Measurements from ENCODE around the gene ERVK3-1. TPM values are rescaled to one million over a fixed set of nuclear protein-coding genes. Genes with fewer than 3 reads are reported as not detected.

Gene ERVK3-1
- total and polyA plus RNA-seq, 2 experiments from 2014 or later = 62.8 to 92.4 TPM

DNA sequence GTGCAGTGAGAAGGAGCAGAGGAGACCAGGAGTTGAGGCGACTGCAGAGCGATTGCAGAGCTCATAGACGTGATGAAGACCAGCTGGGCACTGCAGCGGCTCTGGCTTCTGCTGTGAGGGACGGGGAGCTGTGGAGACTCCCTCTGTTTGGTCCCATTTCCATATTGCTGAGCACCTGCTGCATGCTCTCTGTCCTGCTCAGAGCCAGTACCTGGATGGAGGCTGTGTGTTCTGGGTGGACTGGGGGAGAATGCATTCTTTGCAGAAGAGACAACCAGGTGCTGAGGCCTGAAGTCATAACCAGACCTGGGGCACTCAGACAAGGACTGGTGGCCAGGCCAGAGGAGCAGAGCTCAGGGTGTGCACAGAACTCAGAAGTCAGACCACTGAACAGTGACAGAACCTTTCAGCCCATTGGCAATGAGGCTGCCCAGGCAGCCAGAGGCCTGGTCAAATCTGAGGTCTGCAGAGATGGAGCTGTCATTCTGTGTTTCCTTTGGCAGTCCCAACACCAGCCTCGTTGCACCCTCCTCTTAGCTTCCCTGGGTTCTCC is 49.4 kb downstream of the ERVK3-1 start:
- Histone ChIP-seq H3K4me1 (ENCODE audit: low read depth) (no peaks in the 10 kb centered on the region), H3K9me3 (ENCODE audit: low read depth) (no peaks in the 10 kb centered on the region), H3K27me3 (no peaks in the 10 kb centered on the region), H3K4me3 (no peak overlapping the region), H3K27ac (no peak overlapping the region), H3K36me3 (no peaks in the 10 kb centered on the region)
- TF ChIP-seq CTCF (IDR thresholded peaks at IDR 0.05; ENCODE audit: low read depth, low read length) = no peak
- DNase-seq (ENCODE audit: low read depth in 1 of 2, low spot score in 1 of 2) = no peak

DNA sequence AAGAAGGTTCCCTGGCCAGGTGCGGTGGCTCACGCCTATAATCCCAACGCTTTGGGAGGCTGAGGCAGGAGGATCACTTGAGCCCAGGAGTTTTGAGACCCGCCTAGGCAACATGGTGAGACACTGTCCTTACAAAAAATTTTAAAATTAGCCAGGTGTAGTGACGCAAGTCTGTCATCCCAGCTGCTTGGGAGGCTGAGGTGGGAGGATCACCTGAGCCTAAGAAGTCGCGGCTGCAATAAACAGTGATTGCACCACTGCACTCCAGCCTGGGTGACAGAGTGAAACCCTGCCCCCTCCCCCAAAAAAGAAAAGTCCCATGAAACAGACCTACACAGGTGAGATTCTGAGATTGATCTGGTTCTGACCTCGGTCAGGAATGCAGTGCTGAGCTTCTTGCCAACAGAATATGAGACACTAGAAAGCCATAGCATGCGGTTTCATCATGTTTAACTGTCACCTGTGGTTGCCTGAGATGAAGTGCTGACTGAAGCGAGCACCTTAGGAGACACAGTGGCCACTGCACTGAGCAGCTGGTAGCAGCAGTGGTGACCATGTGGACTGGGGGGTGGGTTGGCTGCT is 50.1 kb downstream of the ERVK3-1 start:
- no peaks in the 10 kb centered on the region for H3K4me1 ChIP-seq (ENCODE audit: low read depth)
- H3K4me3 ChIP-seq = no peak overlapping the region
- DNase-seq (ENCODE audit: low read depth in 1 of 2, low spot score in 1 of 2) = no peak
- H3K36me3 ChIP-seq = no peaks in the 10 kb centered on the region
- no peak for TF ChIP-seq CTCF (IDR thresholded peaks at IDR 0.05; ENCODE audit: low read depth, low read length)
- H3K9me3 ChIP-seq (ENCODE audit: low read depth) = no peaks in the 10 kb centered on the region
- no peaks in the 10 kb centered on the region for H3K27me3 ChIP-seq
- no peak overlapping the region for H3K27ac ChIP-seq

- H3K27me3 ChIP-seq = no peaks in the 10 kb centered on the region
- H3K27ac ChIP-seq = no peak overlapping the region
- peak in 1 of 2 donors; percentile 65 for DNase-seq (ENCODE audit: low read depth in 1 of 2, low spot score in 1 of 2)
- no peaks in the 10 kb centered on the region for H3K4me1 ChIP-seq (ENCODE audit: low read depth)
- H3K9me3 ChIP-seq (ENCODE audit: low read depth) = no peaks in the 10 kb centered on the region
- H3K4me3 ChIP-seq = no peak overlapping the region
- TF ChIP-seq CTCF (IDR thresholded peaks at IDR 0.05; ENCODE audit: low read depth, low read length) = no peak
- H3K36me3 ChIP-seq = no peaks in the 10 kb centered on the region
Observed at GRCh38 chr19:58355908-58356765, 51.0 kb downstream of the ERVK3-1 start.

GRCh38 chr19:58356766-58357480 is 51.7 kb downstream of the ERVK3-1 start:
- peak in 1 of 2 donors; percentile 53 for DNase-seq (ENCODE audit: low read depth in 1 of 2, low spot score in 1 of 2)
- Histone ChIP-seq H3K4me1 (ENCODE audit: low read depth) (no peaks in the 10 kb centered on the region), H3K27ac (no peak overlapping the region), H3K9me3 (ENCODE audit: low read depth) (no peaks in the 10 kb centered on the region), H3K27me3 (no peaks in the 10 kb centered on the region), H3K36me3 (no peaks in the 10 kb centered on the region), H3K4me3 (no peak overlapping the region)
- no peak for TF ChIP-seq CTCF (IDR thresholded peaks at IDR 0.05; ENCODE audit: low read depth, low read length)

DNA sequence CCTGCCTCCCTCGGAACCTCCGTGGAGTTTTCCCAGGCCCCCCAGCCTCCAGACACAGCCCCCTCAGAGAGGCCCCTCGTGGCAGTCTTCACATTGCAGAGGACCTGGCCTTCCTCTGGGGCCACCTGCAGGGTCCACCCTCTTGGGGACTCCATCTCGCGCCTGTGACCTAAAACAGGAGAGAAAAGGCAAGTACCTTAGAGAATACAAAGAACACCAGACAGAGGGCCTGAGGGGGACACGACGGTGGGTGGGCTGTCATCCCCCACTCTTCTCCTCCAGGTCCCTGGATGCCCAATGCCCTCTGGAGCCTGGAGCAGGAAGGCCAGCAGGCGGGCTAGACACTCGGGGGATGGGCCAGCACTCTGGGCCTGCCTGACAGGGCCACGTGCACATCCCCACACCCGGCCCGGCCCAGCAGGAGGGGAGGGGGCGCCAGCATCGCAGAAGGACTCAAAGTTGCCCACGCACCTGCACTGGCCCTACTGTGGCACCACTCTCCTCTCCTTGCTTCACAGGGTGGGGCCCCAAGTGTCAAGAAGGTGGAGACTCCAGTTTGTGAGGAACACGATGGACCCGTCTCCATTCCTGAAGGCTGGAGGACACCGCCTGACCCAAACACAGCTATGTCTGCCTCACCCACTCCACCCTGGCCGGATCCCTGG is 52.4 kb downstream of the ERVK3-1 start:
- Histone ChIP-seq H3K27me3 (no peaks in the 10 kb centered on the region), H3K27ac (no peak overlapping the region), H3K4me3 (no peak overlapping the region), H3K4me1 (ENCODE audit: low read depth) (no peaks in the 10 kb centered on the region), H3K36me3 (no peaks in the 10 kb centered on the region), H3K9me3 (ENCODE audit: low read depth) (no peaks in the 10 kb centered on the region)
- TF ChIP-seq CTCF (IDR thresholded peaks at IDR 0.05; ENCODE audit: low read depth, low read length) = no peak
- DNase-seq (ENCODE audit: low read depth in 1 of 2, low spot score in 1 of 2) = no peak
